HFFc6 (cell line): ENCODE data around the gene MSH2. TPM values are rescaled to one million over a fixed set of nuclear protein-coding genes. Genes with fewer than 3 reads are reported as not detected.

Experiments used
- DNase-seq: peaks from one replicate; pipeline ENCODE4 v3.0.0-alpha.2; 2018
- H3K27ac Mint-ChIP-seq: 2 replicates; pipeline ENCODE4 v1.8.0; 2020; ENCODE audit warnings: mild to moderate bottlenecking, mixed read lengths
- H3K27me3 Mint-ChIP-seq: 2 replicates; pipeline ENCODE4 v1.8.0; 2021; ENCODE audit warnings: mild to moderate bottlenecking, moderate library complexity, mixed read lengths; ENCODE audit not compliant: insufficient read depth
- H3K36me3 Mint-ChIP-seq: 2 replicates; pipeline ENCODE4 v1.8.0; 2021; ENCODE audit warnings: low read depth, mixed read lengths
- H3K4me1 Mint-ChIP-seq: 2 replicates; pipeline ENCODE4 v1.8.0; 2020; ENCODE audit warnings: low read depth, mixed read lengths
- H3K4me3 Mint-ChIP-seq: 2 replicates; pipeline ENCODE4 v1.8.0; 2020; ENCODE audit warnings: mild to moderate bottlenecking, moderate library complexity, mixed read lengths
- H3K9me3 Mint-ChIP-seq: 2 replicates; pipeline ENCODE4 v1.8.0; 2020; ENCODE audit warnings: mild to moderate bottlenecking, mixed read lengths
- total RNA-seq, 6 experiments: library from RNA; stranded (reverse); fragmentation: NEBNext Ultra II Directional; extraction: Animal tissue kit (Norgen Biotek cat#: 25700); gene quantifications; 2 replicates in 1 of 6; 3 replicates in 5 of 6; pipeline ENCODE4 v1.2.3, GENCODE V29; 2021
- TF ChIP-seq, protein P1 (sequence below): fragments of 200-600 bp; sonication (generic); IDR thresholded peaks from 2 replicates; pipeline ENCODE4 v1.5.0; 2021; ENCODE audit warnings: antibody characterized with exemption, mild to moderate bottlenecking

The MSH2 gene
- total RNA-seq, 6 experiments from 2014 or later = 14.4 to 22.0 (median 20.5) TPM

GRCh38 chr2:47493317-47494035 is 90.5 kb downstream of the MSH2 start:
- Mint-ChIP-seq H3K27ac (no peak overlapping the region), H3K27me3 (peaks cover 8% of the 10 kb centered on the region), H3K4me1 (peaks cover 20% of the 10 kb centered on the region)

DNA sequence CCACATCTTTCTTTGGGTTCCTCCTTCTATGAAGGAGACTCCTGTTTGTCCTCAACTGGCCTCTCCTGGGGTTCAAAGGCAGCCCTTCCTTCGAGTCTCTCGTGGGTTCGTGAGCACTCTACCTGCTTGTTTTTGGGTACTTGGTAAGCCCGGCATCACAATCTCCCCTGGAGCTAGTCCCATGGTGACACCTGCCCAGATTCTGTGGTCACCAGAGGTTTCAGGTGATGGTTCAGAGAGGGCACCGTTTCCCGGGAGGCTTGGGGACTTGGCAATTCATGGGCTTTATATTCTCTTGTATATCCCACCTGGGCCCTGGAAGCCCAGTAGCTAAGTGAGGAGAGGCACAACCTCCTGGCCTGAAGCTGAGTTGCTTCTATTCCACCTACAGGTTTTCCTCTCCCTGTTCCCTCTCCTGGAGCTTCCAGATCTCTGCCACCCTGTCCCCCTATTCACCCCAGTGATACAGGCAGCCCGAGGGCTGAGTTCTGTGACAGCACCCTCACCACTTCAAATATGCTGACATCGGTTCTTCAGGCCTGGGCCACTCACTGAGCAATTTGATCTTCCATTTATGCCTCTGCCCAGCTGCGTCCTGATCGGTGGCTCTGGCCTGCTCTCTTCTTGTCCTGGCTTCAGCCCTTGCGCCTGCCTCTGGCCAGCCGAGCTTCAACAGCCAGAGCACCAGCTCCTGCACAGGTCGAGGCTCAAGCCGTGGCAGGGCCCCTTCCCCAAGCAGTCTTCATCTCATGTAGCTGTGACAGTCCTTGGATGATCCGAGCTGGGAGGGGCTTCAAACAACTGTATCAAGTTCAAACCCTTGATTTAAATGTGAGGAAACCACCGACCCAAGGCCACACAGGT is 91.5 kb downstream of the MSH2 start:
- Mint-ChIP-seq H3K4me3 (no peak overlapping the region), H3K27ac (no peak overlapping the region), H3K36me3 (peaks cover 4% of the 10 kb centered on the region), H3K9me3 (peaks cover 13% of the 10 kb centered on the region), H3K27me3 (peaks cover 8% of the 10 kb centered on the region), H3K4me1 (peaks cover 10% of the 10 kb centered on the region; the same call in 1 of the 2 replicates)
- DNase-seq = no peak
- TF ChIP-seq, protein P1, sequence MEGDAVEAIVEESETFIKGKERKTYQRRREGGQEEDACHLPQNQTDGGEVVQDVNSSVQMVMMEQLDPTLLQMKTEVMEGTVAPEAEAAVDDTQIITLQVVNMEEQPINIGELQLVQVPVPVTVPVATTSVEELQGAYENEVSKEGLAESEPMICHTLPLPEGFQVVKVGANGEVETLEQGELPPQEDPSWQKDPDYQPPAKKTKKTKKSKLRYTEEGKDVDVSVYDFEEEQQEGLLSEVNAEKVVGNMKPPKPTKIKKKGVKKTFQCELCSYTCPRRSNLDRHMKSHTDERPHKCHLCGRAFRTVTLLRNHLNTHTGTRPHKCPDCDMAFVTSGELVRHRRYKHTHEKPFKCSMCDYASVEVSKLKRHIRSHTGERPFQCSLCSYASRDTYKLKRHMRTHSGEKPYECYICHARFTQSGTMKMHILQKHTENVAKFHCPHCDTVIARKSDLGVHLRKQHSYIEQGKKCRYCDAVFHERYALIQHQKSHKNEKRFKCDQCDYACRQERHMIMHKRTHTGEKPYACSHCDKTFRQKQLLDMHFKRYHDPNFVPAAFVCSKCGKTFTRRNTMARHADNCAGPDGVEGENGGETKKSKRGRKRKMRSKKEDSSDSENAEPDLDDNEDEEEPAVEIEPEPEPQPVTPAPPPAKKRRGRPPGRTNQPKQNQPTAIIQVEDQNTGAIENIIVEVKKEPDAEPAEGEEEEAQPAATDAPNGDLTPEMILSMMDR = no peak

More at GRCh38 chr2:47493317-47494035, 90.5 kb downstream of the MSH2 start:
- TF ChIP-seq, protein P1 = no peak
- H3K9me3 Mint-ChIP-seq = peaks cover 8% of the 10 kb centered on the region; the same call in 1 of the 2 replicates
- no peaks in the 10 kb centered on the region for H3K36me3 Mint-ChIP-seq
- DNase-seq = no peak
- H3K4me3 Mint-ChIP-seq = no peak overlapping the region

DNA sequence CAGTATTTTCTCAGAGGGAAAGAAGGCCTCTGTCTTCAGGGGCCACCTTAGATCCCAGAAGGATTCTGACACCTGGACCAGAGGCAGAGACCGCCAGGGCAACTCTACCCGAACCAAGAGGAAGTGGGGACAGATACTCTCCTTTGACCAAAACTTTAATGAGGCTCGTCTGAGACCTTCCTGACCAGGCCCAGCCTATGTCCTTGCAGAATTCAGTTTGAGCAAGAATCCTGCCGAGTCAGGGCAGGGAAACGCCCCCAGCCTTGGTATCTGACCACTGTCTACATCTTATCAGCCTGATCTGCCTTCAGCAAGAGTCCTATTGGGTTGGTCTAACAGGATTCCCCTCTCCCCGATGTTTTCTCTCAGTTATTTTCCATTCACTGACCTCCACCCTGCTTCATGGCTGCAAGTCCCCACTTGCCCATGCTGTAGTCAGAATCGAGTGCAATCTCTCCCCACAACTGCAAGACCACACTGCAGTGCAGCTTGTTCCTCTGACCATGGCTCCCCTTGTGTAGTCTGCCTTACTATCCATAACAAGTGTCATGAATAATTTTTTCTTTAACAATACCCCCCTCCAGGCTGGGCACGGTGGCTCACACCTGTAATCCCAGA is 95.0 kb downstream of the MSH2 start:
- Mint-ChIP-seq H3K4me1 (peaks cover 18% of the 10 kb centered on the region), H3K4me3 (no peak overlapping the region), H3K27ac (no peak overlapping the region), H3K27me3 (peaks cover 10% of the 10 kb centered on the region), H3K9me3 (peaks cover 19% of the 10 kb centered on the region), H3K36me3 (peaks cover 17% of the 10 kb centered on the region)
- no peak for DNase-seq
- TF ChIP-seq, protein P1 = no peak

GRCh38 chr2:47499093-47499492 is 96.1 kb downstream of the MSH2 start:
- Mint-ChIP-seq H3K9me3 (peaks cover 14% of the 10 kb centered on the region), H3K36me3 (peaks cover 17% of the 10 kb centered on the region), H3K4me1 (peaks cover 18% of the 10 kb centered on the region), H3K4me3 (no peak overlapping the region), H3K27me3 (peaks cover 12% of the 10 kb centered on the region), H3K27ac (no peak overlapping the region)
- TF ChIP-seq, protein P1 = no peak
- DNase-seq = no peak

DNA sequence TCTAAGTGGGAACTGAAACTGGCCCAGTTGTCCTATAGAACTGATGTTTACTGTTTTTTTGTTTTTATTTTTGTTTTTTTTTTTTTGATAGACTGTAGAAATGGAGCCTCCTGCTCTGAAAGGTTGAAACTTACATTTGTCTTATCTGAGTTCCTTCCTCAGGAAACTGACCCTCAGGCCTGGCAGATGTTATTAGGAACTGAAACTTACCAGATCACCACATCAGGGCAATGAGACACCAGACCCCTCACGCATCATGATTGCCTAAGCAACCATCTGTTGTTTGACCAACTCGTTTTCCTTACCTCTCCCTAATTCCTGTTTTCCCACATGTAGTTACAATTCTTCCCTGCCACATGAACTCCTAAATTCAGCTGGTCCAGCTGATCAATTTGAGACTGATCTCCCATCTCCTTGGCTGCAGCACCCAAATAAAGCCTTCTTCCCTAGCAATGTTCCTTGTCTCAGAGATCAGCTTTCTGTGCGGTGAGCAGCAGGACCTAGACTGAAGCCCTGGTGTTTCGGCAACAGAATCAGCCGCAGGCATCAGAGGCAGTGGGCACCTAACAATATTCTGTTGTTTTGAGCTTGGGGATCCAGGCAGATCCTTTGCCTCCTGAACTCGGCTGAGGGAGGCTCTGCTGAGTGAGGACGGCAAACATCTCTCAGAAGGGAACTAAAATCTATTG is 96.8 kb downstream of the MSH2 start:
- H3K27me3 Mint-ChIP-seq = peaks cover 18% of the 10 kb centered on the region

More for the DNA sequence above, 96.8 kb downstream of the MSH2 start:
- Mint-ChIP-seq H3K4me3 (no peak overlapping the region), H3K4me1 (peaks cover 18% of the 10 kb centered on the region), H3K9me3 (peaks cover 21% of the 10 kb centered on the region), H3K36me3 (peaks cover 17% of the 10 kb centered on the region), H3K27ac (no peak overlapping the region)
- TF ChIP-seq, protein P1 = no peak
- no peak for DNase-seq
